ENCODE data around the gene ATG4B. TPM values are rescaled to one million over a fixed set of nuclear protein-coding genes. Genes with fewer than 3 reads are reported as not detected.
A peak's percentile ranks its signal among the peaks of the same experiment; 100 is the strongest.
"Not testable (repeated sequence)": the region's sequence is repeated elsewhere in the genome, so short reads cannot be mapped to it uniquely, and the experiment has no call there.

ATG4B gene
- 43.3 TPM for total RNA-seq
- long read RNA-seq, transcript ATG4B-205 (13 exons, 2,878 nt), result major isoform, 16 of 27 reads
- long read RNA-seq, partial matches to known transcripts, result 10 of 27 reads
- long read RNA-seq, other reads (novel, unspliced or antisense), result 0 of 27 reads

DNA sequence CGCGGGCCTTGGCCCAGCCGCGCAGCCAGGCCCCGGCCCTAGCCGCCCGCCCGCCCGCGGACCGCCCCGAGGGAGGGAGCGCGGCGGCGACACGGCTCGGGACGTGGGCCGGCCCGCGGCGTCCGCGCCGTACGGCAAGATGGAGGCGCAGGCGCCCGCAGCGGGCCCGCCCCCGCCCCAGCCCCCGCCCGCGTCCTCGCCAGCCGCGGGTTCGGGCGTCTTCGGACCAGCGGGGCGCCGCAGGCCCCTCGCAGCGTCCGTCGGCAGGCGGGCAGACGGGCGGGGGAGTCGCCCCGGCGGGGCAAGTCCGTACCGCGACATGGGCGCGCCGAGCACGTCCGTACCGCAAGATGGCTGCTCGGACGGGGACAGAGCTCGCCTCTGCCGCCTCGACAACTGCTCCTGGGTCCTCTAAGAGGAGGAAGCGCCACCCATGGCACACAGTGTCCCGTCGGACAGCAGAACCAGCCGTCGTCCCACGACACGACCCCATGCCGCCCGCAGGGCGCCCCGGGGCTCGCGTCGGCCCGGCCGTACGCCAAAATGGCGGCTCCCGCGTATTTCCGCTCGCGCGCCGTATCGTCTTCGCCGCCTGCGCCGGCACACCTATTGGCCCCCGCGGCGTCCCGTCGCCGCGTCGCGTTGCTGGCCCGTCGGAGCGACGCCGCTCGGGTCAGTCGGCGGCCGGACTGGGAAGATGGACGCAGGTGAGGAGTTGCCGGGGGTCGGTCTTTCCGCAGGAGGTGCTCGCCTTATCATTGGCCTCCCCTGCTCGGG, at the start of gene ATG4B, which contains the start of gene THAP4:
TSS of gene ATG4B (plus strand) at position 676 of the 777 bp plus-strand sequence. CDS start at position 698, 22 bp downstream.
TSS of gene THAP4 (minus strand) at position 141 of the 777 bp plus-strand sequence. CDS start 141 bp downstream, outside the sequence.
- DNase-seq (ENCODE audit: missing footprints) (peak; percentile 95), ATAC-seq (peak; percentile 91)
- intact Hi-C loops (cut with DNase I), result loop anchor here (1.0 kb wide), 1 partner anchor 49 kb away; the partner anchor contains the start of gene DTYMK

DNA sequence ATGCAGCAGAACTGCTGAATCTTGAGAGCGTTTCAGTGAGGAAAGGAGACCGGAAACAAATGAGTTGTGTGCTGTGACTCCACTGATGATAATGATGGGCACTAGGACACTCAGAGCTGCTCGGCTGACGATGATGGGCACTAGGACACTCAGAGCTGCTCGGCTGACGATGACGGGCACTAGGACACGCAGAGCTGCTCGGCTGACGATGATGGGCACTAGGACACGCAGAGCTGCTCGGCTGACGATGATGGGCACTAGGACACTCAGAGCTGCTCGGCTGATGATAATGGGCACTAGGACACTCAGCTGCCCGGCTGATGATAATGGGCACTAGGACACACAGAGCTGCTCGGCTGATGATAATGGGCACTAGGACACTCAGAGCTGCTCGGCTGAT, 47.6 kb upstream of the ATG4B start:
- DNase-seq (ENCODE audit: missing footprints); ATAC-seq; intact Hi-C loops (cut with DNase I): not testable (repeated sequence)

DNA sequence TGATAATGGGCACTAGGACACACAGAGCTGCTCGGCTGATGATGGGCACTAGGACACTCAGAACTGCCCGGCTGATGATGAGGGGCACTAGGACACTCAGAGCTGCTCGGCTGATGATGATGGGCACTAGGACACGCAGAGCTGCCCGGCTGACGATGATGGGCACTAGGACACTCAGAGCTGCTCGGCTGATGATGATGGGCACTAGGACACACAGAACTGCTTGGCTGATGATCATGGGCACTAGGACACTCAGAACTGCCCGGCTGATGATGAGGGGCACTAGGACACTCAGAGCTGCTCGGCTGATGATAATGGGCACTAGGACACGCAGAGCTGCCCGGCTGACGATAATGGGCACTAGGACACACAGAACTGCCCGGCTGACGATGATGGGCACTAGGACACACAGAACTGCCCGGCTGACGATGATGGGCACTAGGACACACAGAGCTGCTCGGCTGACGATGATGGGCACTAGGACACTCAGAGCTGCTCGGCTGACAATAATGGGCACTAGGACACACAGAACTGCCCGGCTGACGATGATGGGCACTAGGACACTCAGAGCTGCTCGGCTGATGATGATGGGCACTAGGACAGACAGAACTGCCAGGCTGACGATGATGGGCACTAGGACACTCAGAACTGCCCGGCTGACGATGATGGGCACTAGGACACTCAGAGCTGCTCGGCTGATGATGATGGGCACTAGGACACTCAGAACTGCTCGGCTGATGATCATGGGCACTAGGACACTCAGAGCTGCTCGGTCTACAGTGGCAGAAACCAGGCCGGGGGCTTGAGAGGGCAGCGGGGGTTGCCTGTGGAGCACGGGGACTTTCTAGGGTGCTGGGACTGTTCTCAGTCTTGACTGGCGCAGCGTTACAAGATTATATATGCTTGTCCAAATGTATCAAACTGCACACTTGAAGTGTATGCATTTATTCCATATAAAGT, 46.7 kb upstream of the ATG4B start:
- intact Hi-C loops (cut with DNase I); DNase-seq (ENCODE audit: missing footprints); ATAC-seq: not testable (repeated sequence)

DNA sequence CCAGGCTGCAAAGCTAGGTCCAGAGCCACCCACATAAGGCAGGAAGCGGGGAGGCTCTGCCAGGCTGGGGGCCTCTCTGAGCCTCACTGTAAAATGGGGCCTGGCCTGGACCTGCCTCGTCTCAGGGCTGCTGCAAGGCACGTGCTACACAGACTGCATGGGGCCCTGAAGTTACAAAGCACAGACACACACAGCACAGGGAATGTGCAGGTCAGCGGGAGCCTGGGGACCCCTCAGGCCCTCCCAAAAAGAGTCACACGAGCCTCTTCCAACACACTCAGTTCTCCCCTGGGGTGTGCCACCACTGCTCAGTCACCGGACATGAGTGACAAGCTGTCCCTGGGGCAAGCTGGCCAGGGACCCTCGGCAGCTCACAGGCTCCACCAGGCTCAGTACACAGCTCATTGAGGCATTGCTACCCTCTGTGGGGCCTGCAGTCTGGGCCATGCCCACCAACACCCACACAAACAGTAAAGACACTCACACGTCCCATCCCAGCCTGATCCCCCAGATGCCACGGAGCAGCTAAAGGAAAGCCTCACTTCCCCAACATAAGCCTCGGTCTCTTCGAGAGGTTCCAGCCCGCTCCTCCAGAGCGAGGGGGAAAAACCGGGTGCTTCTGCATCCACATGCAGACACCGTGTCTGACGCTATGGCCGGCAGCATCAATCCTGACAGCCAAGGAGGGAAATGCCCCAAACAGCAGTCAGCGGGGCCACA, 45.2 kb upstream of the ATG4B start:
- intact Hi-C loops (cut with DNase I), result no loop called here
- no peak for DNase-seq (ENCODE audit: missing footprints)

DNA sequence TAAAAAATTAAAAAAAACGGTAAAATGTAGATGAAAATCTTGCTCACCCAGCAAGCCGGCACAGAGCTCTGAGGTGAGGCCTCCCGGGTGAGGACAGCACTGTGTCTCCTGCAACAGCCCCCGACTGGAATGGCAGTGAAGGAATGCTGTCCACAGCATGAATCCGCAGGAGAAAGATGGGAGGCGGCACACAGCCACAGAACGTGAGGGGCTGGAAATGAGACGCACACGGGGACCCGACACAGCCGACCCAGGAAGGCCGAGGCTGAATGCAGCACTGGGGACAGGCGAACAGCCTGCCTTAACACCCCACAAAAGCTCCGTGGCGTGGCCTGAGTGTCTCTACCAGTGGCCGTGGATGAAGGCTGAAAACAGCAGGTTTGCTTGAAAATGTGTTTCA, 44.2 kb upstream of the ATG4B start:
- no peak for DNase-seq (ENCODE audit: missing footprints)
- intact Hi-C loops (cut with DNase I), result no loop called here
- no peak for ATAC-seq

More for the DNA sequence above, 45.2 kb upstream of the ATG4B start:
- ATAC-seq, result peak; percentile 20

DNA sequence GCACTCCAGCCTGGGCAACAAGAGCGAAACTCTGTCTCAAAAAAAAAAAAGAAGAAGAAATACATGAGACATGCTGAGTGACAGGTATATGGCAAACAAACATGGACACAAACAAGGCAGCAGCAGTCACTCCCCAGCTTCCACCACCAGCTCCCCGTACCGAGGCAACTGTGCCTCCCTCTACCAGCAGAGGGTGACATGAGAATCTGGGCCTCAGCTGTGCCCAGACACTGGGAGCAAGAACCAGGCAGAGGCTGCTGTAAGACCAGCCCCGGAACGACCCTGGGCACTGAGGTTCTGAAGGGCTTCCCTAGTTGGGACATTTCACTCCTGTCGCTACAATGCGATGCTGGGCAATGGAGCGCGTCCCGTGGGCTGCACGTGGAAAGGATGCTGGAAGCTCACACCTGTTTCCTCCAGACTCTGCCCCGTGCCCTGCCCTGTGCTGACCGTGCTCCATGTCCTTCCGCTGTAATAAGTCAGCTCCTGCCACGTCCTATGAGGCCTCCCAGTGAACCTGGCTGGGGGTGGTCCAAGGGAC, 41.8 kb upstream of the ATG4B start:
- intact Hi-C loops (cut with DNase I), result no loop called here
- ATAC-seq (no peak), DNase-seq (ENCODE audit: missing footprints) (no peak)

DNA sequence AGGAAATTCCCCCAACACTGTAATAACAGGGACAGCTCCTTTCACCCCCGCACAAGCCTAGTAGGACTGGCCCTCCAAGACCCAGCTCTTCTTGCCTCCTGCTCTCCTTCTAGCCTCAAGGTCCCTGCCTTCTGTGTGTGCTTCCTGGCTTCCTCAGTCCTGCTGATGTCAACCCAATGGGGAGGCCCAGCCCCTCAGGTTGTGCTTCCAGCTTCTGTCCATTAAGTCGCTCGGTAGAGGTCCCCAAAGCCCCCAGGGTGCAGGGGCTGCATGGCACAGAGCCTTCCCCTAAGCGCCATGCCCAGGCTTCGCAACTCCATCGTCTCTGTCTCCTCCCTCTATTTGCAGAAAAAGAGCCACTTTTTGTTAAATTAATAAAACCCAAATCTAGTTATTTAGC, 39.9 kb upstream of the ATG4B start:
- intact Hi-C loops (cut with DNase I), result no loop called here
- DNase-seq (ENCODE audit: missing footprints) (no peak), ATAC-seq (no peak)

DNA sequence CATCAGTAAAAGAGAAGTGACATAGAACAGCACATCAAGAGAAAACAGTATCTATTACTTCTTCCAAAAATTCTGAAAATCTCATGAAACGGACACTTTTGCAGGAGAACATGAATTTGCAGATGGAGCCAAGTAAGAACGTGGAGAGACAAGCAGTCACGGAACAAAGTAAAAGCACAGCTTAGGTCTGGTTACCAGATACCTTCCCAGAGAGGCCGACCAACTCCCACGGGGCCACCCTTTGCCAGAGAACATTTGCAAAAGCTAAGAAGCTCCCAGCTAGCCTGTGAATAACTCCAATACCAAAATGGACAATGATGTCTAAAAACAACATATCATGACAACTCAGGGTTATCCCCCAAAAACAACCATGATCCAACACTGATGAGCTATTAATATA, 39.4 kb upstream of the ATG4B start:
- intact Hi-C loops (cut with DNase I), result no loop called here
- DNase-seq (ENCODE audit: missing footprints) (no peak), ATAC-seq (no peak)

DNA sequence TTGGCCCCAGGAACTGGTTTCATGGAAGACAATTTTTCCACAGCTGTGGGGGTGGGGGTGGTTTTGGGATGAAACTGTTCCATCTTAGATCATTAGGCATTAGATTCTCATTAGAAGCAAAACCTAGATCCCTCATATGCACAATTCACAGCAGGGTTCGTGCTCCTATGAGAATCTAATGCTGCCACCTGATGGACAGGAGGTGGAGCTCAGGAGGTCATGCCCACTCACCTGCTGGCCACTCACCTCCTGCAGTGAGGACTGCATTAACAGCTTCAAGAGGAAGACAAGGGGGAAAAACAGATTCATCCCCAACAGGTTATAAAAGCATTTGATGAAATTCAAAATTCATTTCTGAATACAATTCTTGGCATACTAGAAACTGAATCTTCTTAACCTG, 39.0 kb upstream of the ATG4B start:
- ATAC-seq (no peak), DNase-seq (ENCODE audit: missing footprints) (no peak)
- intact Hi-C loops (cut with DNase I), result no loop called here

DNA sequence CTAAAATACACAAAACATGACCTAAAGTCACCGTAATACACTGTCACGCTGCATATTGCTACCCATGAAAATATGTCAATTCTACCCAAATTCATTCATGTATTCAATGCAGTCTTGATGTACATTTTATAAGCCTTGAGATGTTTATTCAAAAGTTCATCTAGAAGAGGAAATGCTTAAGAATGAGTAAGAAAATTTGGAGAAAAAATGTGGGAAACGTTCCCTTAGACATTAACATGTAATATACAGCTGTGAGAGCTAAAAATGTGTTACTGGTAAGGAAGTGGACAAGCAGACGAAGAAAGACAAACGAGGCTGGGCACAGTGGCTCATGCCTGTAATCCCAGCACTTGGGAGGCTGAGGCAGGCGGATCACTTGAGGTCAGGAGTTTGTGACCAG, 37.9 kb upstream of the ATG4B start:
- DNase-seq (ENCODE audit: missing footprints) (no peak), ATAC-seq (no peak)
- intact Hi-C loops (cut with DNase I), result no loop called here

DNA sequence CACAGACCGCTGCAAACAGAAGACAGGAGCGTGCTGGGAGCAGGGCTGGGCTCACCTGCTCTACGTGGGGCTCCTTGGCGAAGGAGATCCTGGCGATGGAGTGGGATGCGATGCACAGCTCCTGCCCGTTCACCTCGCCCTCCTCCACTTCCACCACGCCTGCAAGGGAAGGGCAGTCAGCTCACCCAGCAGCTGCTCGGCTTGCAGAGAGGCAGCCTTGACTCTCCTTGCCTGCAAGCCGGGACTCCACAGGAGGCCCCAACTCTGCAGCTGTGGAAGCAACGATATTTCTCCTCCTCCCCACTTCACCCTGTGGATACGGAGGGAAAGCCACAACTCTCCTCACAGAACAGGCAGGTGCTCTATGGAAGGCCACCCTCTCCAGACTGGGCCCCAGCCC, 35.7 kb upstream of the ATG4B start:
- intact Hi-C loops (cut with DNase I), result no loop called here
- DNase-seq (ENCODE audit: missing footprints) (no peak), ATAC-seq (no peak)

DNA sequence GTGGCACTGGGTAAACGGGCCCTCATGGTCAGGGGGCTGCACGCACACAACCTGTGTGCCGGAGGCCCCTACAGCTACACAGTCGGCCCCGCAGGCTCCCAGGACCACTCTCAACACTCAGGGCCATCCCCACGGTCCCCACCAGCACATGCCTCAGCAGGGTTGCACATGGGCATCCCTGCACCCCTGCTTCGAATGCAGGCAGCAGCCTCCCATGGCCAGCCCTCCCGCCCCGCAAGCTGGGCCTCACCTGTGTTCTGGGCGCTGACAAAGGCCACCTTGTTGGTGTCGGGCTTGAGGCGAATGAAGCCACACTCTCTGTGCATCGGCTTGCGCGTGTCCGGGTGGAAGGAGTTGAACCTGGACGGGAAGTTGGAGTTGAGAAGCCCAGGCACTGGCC, 34.8 kb upstream of the ATG4B start:
- intact Hi-C loops (cut with DNase I), result no loop called here
- no peak for DNase-seq (ENCODE audit: missing footprints)
- no peak for ATAC-seq

DNA sequence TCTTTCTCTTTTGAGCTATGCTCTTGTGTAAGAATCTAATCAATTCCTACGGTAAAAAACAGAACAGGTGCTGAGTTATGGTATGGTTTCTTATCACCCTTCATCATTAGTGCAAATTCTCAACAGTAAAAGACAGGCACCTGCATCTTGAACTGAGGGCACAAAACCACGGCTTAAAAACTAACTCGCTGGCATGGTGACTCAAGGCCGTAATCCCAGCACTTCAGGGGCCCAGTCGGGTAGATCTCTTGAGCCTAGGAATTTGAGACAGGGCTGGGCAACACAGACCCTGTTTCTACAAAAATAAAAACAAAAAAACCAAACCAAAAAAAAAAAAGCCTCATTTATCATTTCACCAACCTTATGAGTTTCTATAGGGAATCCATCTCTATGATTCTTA, 33.8 kb upstream of the ATG4B start:
- ATAC-seq (no peak), DNase-seq (ENCODE audit: missing footprints) (no peak)
- intact Hi-C loops (cut with DNase I), result no loop called here

DNA sequence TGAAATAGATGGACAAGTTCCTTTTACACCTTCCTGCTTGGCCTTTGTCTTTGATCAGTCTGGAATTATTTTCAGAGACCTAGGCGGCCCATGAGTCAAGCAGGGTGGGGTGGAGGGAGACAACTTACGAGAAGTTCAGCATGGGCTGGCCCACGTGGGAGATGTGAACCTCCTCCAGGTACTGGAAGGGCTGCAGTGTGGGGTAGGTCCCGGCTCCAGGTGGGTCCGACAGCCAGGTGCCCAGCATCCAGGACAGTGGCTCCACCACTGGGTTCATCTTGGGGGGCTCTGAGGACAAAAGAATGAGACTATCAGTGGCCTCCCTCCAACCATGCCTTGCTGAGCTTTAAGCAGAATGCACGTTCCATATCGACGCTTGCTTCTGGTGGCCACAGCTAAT, 31.3 kb upstream of the ATG4B start:
- intact Hi-C loops (cut with DNase I), result no loop called here
- DNase-seq (ENCODE audit: missing footprints) (no peak), ATAC-seq (no peak)

DNA sequence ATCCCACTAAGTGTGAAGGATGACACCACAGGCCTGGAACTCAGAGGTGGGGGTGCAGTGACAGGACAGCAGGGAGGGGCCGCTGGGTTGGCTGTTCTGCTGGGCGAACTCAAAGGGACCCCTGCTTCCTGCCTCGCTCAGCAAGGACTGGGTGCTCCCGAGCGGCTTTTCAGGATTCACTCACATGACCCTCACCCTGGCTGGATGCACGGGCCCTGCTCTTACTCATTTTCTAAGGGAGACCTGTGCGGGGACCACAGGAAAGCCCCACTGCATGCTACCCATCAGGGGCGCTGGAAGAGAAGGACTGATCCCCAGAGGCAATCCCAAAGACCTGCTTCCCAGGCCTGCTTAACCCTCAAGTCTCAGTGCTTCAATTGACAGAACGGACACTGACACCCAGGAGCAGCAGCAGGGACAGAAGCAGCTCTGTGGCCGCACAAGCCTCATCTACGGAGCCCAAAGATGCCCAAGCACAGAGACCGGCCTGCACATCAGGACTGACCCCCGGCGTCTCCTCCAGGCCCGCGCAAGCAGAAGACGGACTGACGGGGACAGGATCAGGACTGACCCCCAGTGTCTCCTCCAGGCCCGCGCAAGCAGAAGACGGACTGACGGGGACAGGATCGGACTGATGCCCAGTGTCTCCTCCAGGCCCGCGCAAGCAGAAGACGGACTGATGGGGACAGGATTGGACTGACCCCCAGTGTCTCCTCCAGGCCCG, 30.2 kb upstream of the ATG4B start:
- ATAC-seq (no peak), DNase-seq (ENCODE audit: missing footprints) (no peak)
- intact Hi-C loops (cut with DNase I), result no loop called here

DNA sequence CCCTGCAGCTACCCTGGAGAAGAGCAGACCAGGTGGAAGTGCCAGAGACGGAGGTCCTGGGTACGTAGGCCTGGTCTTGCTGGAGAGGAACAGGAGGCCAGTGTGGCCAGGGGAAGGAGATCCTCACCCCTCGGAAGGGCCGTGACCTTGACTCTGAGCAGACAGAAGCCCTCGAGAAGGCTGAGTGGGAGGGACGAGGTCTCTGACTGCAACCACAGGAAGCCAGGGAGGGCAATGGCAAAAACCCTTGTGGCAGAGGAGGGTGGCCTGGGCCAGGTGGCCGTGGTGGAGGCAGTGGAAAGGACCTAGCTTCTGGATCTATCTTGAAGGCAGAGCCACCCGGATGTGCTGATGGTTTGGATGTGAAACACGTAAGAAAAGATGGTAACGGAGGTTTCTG, 28.6 kb upstream of the ATG4B start:
- intact Hi-C loops (cut with DNase I), result no loop called here
- no peak for ATAC-seq
- DNase-seq (ENCODE audit: missing footprints), result no peak

DNA sequence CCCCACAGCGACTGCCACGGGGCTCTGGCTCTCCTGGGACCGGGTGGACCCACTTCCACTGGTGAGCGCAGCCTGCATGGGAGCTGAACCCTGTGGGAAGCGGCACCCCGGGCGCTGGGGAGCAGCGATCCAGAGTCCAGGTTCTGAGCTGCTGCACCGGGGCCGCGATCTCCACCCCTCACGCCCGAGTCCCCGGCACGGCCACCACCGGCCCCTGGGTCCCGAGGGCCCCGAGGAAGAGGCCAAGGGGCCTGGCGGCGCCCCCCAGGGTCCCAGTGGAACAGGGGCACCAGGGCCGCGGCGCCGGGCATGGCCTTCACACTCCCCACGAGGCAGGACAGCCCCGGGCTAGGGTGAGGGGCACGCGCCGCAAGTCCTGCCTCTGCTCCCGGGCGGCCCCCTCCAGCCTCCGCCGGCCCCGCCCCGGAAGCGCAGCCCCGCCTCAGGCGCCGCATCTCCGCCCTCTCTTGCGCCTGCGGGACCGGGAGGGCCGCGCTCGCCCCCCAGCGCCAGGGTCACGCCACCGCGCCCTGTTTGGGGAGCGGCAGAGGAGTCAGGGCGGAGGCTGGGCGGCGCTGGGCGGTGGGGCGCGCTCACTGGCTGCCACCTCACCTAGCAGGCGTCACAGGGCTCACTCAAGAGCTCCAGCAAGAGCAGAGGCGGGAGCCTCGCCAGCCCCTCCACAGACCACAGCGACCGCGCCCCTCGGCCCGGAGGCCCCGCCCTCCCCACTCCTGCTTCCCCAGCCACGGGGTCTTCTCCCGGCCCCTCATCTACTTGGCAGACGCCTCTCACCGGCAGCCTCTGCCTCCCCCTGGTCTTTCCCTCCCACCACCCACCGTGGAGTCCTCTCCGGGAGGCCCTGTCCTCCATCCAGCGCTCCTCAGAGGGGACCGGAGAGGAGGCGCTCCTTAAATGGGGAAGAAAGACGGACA, 27.4 kb upstream of the ATG4B start:
- DNase-seq (ENCODE audit: missing footprints), result peak; percentile 91
- peak; percentile 89 for ATAC-seq
- intact Hi-C loops (cut with DNase I), result loop anchor here (5.0 to 10.0 kb wide), 2 partner anchors 103 to 505 kb away; partner anchors contain the start of genes MTERF4 and STK25
